K562 (cell line): Measurements from ENCODE around the gene ATP6V1A. TPM values are rescaled to one million over a fixed set of nuclear protein-coding genes. Genes with fewer than 3 reads are reported as not detected.

Experiments
- CC2D1A ChIP-seq: fragments of 450-650 bp; IDR thresholded peaks from 2 replicates; pipeline ENCODE4 v1.6.1; 2017; ENCODE audit warnings: mild to moderate bottlenecking
- CTCF ChIP-seq, 3 experiments: IDR thresholded peaks in 2 of 3; conservative IDR thresholded peaks in 1 of 3; 2 replicates each; pipeline ENCODE4 v1.5.1; 2011 to 2012; ENCODE audit warnings: low read length in 3 of 3, mild to moderate bottlenecking in 3 of 3, control low read depth in 2 of 3, improper control_type of control experiment in 1 of 3, inconsistent platforms in 1 of 3, low read depth in 1 of 3, mixed read lengths in 1 of 3, moderate library complexity in 1 of 3; ENCODE audit not compliant: insufficient read depth in 2 of 3
- DEAF1 ChIP-seq: fragments of 450-650 bp; formaldehyde crosslinking; IDR thresholded peaks from 2 replicates; pipeline ENCODE4 v1.4.0; 2020; ENCODE audit warnings: mild to moderate bottlenecking, moderate library complexity
- HSF4 ChIP-seq: fragments of 250-450 bp; sonication (Bioruptor Pico); IDR thresholded peaks from 2 replicates; pipeline ENCODE4 v2.1.2; 2022; ENCODE audit warnings: mild to moderate bottlenecking, moderate library complexity, borderline replicate concordance
- LCOR ChIP-seq: sonication (generic); formaldehyde crosslinking; IDR thresholded peaks from 2 replicates; pipeline ENCODE4 v1.8.0; 2022; ENCODE audit warnings: mild to moderate bottlenecking, missing genetic modification reagents
- MYNN ChIP-seq, 2 experiments: sonication (generic); formaldehyde crosslinking in 1 of 2; IDR thresholded peaks; 2 replicates each; pipeline versions ENCODE4 v1.5.0 to v1.6.1; 2016 to 2020; ENCODE audit warnings: antibody characterized with exemption in 1 of 2, missing genetic modification reagents in 1 of 2
- NCOA1 ChIP-seq: fragments of 450-650 bp; IDR thresholded peaks from 2 replicates; pipeline ENCODE4 v1.6.1; 2016; ENCODE audit warnings: low read depth
- POLR3A ChIP-seq: IDR thresholded peaks from 2 replicates; pipeline ENCODE4 v1.6.1; 2011; ENCODE audit warnings: borderline replicate concordance, mild to moderate bottlenecking, moderate library complexity; ENCODE audit not compliant: insufficient read length, insufficient read depth; ENCODE audit errors: extremely low read depth
- RAD21 ChIP-seq, 2 experiments: fragments of 250-450 bp in 1 of 2; fragments of 450-650 bp in 1 of 2; sonication (Bioruptor Pico) in 1 of 2; formaldehyde crosslinking in 1 of 2; IDR thresholded peaks in 1 of 2; conservative IDR thresholded peaks in 1 of 2; 2 replicates each; pipeline versions ENCODE4 v1.4.0 to v1.8.0; 2020 to 2022; ENCODE audit warnings: mild to moderate bottlenecking in 2 of 2, moderate library complexity in 1 of 2
- REST ChIP-seq, 2 experiments: fragments of 450-650 bp; formaldehyde crosslinking in 1 of 2; IDR thresholded peaks; 2 replicates each; pipeline versions ENCODE4 v1.4.0 to v1.6.1; 2014 to 2020; ENCODE audit warnings: mild to moderate bottlenecking in 2 of 2, borderline replicate concordance in 1 of 2, low read depth in 1 of 2
- SNIP1 ChIP-seq: fragments of 450-650 bp; IDR thresholded peaks from 2 replicates; pipeline ENCODE4 v1.7.1; 2017; ENCODE audit warnings: low read depth, mild to moderate bottlenecking
- ZNF384 ChIP-seq: IDR thresholded peaks from 2 replicates; pipeline ENCODE4 v1.6.1; 2012; ENCODE audit warnings: low read depth, low read length, improper control_type of control experiment
- polyA plus RNA-seq, 8 experiments: library from polyadenylated mRNA; depleted of rRNA in 4 of 8; stranded (reverse) in 5 of 8; unstranded in 3 of 8; fragments of >200 nt; fragmentation: Nextera tagmentation in 2 of 8; fragmentation: Illumina TruSeq in 1 of 8; extraction: Ambion mirVana in 2 of 8; extraction: Trizol in 1 of 8; gene quantifications; 2 replicates each; pipeline versions ENCODE4 v1.2.1 to v1.2.3, GENCODE V29; 2011 to 2014; ENCODE audit warnings: inconsistent platforms in 1 of 8, missing spikeins in 1 of 8
- total RNA-seq, 7 experiments: library from RNA; depleted of rRNA in 6 of 7; stranded (reverse); fragments of >200 nt in 6 of 7; fragmentation: Illumina TruSeq in 2 of 7; extraction: Trizol in 2 of 7; gene quantifications; 2 replicates each; pipeline versions ENCODE4 v1.2.1 to v1.2.3, GENCODE V29; 2011 to 2021; ENCODE audit warnings: low replicate concordance in 1 of 7
- TF ChIP-seq, protein P1 (sequence below): fragments of 450-650 bp; formaldehyde crosslinking; IDR thresholded peaks from 2 replicates; pipeline ENCODE4 v1.4.0; 2020; ENCODE audit warnings: mild to moderate bottlenecking, moderate library complexity

ATP6V1A gene
- total and polyA plus RNA-seq, 9 of the 15 experiments (the other 6 are each of a cell fraction or from before 2014, with no cell fraction given) = 23.6 to 57.1 (median 39.9) TPM

- TF ChIP-seq NCOA1 (no peak), POLR3A (no peak), ZNF384 (peak; percentile 81), SNIP1 (no peak), REST (IDR thresholded peaks at IDR 0.05; ENCODE audit: borderline replicate concordance) (peak; percentile 47; the same call in 1 of the 2 replicates), REST (CRISPR knock-in tag; IDR thresholded peaks at IDR 0.05; ENCODE audit: low read depth) (no peak), CC2D1A (no peak), DEAF1 (CRISPR knock-in tag) (peak; percentile 38; the same call in 1 of the 2 replicates), MYNN (IDR thresholded peaks at IDR 0.05) (no peak), MYNN (CRISPR knock-in tag; IDR thresholded peaks at IDR 0.05) (no peak), HSF4 (CRISPR knock-in tag) (no peak), LCOR (CRISPR knock-in tag) (no peak), CTCF (IDR thresholded peaks at IDR 0.05 in 2 of 3, conservative IDR thresholded peaks at IDR 0.05 in 1 of 3; ENCODE audit: insufficient read depth in 2 of 3, low read depth in 1 of 3, low read length in 3 of 3) (peak; percentile 35 to 68 (median 47); a peak in 4 of 6 replicates), RAD21 (CRISPR knock-in tag; conservative IDR thresholded peaks at IDR 0.05 in 1 of 2, IDR thresholded peaks at IDR 0.05 in 1 of 2) (peak; percentile 58 to 62)
- TF ChIP-seq, protein P1, sequence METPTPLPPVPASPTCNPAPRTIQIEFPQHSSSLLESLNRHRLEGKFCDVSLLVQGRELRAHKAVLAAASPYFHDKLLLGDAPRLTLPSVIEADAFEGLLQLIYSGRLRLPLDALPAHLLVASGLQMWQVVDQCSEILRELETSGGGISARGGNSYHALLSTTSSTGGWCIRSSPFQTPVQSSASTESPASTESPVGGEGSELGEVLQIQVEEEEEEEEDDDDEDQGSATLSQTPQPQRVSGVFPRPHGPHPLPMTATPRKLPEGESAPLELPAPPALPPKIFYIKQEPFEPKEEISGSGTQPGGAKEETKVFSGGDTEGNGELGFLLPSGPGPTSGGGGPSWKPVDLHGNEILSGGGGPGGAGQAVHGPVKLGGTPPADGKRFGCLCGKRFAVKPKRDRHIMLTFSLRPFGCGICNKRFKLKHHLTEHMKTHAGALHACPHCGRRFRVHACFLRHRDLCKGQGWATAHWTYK = no peak
These were observed 10.2 kb upstream of the ATP6V1A start (continued) for GRCh38 chr3:113736548-113737089.
